Measurements from ENCODE around the gene NRXN3.

Gene NRXN3

DNA sequence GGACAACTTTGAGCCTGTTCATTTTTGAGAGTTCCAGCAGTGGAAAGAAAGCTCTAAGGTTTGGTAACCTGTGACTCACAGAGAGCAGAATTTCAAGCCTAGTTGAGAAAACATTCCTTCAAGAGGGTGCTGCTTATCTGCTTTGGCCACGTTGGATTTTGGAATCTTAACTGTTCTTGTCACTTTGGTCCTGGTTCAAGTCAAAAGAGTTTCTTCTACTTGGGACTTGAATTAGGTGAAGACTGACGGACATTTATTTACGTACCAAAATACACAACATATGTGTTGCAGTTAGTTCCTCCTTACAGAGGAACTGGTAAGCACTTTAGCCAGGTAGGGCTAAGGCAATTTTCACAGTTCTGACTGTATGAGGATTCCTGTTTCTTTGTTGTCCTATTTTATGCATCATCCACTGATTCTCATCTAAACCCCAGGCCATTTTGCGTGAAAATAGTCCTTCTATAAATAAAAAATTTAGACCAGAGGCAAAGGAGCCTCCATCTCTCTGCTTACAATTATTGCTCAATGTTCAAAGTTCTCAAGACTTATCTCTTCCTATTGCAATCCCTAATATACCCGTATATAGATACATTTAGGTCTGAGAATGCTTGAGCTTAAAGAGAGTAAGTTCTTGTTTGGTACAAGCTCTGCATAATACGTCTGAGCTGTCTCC is 1460.3 kb downstream of the NRXN3 start:
- TF ChIP-seq, protein P1, sequence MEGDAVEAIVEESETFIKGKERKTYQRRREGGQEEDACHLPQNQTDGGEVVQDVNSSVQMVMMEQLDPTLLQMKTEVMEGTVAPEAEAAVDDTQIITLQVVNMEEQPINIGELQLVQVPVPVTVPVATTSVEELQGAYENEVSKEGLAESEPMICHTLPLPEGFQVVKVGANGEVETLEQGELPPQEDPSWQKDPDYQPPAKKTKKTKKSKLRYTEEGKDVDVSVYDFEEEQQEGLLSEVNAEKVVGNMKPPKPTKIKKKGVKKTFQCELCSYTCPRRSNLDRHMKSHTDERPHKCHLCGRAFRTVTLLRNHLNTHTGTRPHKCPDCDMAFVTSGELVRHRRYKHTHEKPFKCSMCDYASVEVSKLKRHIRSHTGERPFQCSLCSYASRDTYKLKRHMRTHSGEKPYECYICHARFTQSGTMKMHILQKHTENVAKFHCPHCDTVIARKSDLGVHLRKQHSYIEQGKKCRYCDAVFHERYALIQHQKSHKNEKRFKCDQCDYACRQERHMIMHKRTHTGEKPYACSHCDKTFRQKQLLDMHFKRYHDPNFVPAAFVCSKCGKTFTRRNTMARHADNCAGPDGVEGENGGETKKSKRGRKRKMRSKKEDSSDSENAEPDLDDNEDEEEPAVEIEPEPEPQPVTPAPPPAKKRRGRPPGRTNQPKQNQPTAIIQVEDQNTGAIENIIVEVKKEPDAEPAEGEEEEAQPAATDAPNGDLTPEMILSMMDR (IDR thresholded peaks at IDR 0.05; ENCODE audit: extremely low read depth, missing control alignments) = no peak
- DNase-seq (ENCODE audit: low spot score) = no peak

DNA sequence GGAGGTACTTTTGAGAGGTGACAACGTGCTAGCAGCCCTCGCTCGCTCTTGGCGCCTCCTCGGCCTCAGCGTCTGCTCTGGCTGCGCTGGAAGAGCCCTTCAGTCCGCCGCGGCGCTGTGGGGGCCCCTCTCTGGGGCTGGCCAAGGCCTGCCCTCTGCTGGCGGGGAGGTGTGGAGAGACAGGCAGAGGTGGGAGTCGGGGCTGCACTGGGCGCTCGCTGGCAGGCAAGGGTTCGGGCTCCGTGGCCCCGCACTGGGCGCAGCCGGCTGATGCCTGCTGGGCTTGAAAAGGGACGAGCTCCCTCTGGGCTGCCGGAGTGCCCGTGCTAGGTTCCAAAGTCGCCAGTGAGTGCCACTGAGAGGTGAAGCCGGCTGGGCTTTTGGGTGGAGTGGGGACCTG is 1461.1 kb downstream of the NRXN3 start:
- no peak for DNase-seq (ENCODE audit: low spot score)
- TF ChIP-seq, protein P1 (IDR thresholded peaks at IDR 0.05; ENCODE audit: extremely low read depth, missing control alignments) = no peak

DNA sequence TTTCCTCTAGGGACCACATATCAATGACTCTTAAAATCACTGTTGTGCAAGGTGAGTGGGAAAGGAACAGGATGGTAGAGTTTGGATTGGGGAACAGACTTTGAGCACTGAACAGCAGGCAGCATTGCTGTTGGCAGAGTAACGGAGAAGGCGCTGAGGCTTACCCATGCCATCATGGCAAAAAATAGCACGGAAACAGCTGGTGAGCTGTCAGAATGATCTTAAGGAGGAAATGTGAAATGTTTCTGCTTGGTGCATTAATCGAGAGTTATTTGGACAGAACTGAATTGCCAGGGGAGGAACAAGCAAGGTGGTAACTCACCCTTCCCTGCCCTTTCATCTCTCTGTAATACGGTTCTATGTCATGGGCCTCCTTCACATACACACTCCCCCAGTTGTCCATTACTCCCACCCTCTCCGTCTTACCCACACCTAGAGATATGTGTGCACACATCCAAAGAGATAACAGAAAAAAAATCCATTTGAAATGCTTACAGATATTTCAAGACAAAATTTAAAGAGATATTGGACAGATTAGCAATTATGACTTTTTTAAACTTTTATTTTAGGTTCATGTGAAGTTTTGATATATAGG is 1468.6 kb downstream of the NRXN3 start:
- TF ChIP-seq, protein P1 (IDR thresholded peaks at IDR 0.05; ENCODE audit: extremely low read depth, missing control alignments) = no peak
- DNase-seq (ENCODE audit: low spot score) = no peak

DNA sequence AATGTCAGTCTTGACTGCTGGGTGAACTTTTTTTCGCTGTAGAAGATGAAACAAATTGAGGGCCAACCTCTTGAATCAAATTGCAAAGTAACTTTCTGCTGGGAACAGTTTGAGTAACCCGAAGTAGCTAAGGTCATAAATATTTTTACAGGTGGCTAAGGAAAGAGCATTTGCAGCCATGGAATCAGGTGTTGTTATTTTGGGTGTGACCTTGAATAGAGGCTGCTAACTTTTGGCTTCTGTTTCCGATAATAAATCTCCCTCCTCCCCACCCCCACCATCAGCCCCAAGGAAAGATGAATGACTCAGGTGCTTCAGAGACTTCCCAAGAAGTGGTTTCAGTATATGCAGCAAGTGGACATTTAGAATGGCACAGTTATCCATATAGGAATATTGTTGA is 1469.4 kb downstream of the NRXN3 start:
- TF ChIP-seq, protein P1 (IDR thresholded peaks at IDR 0.05; ENCODE audit: extremely low read depth, missing control alignments) = no peak
- DNase-seq (ENCODE audit: low spot score) = no peak

DNA sequence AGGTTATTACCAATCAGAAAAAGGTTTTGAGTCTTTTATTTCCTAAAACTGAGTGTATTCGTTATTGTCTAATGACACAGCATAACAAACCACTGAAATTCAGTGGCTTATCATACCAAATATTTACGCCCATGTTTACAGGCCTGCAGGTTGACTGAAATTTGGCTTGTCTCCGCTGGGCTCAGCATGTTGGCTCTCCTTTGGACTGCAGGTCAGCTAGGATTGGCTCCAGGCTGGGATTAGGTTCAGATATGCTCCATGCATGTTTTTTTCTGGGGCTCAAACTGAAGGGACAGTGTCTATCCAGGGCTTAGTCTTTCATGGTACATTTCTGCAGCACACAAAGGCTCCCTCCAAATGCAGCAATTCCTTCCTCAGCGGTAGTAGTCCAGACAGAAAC is 1471.2 kb downstream of the NRXN3 start:
- TF ChIP-seq, protein P1 (IDR thresholded peaks at IDR 0.05; ENCODE audit: extremely low read depth, missing control alignments) = no peak
- no peak for DNase-seq (ENCODE audit: low spot score)

DNA sequence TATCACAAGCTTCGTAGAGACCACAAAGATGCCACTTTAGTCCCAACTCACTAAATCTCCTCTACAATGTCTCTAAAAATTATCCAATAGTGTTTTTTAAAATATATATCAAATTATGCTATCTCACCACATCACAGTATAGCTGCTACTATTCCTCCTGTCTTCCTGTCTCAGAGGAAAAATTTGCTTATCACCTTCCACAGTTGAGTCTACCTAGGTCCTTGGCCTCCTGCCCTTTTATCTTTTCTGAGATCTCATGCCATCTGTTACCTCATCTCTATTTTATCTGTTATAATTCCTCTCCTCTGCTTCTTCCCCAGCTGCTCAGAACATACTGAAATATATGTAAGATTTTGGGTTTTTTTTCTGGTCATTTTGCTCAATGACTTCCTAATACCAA is 1473.0 kb downstream of the NRXN3 start:
- TF ChIP-seq, protein P1 (IDR thresholded peaks at IDR 0.05; ENCODE audit: extremely low read depth, missing control alignments) = no peak
- no peak for DNase-seq (ENCODE audit: low spot score)

DNA sequence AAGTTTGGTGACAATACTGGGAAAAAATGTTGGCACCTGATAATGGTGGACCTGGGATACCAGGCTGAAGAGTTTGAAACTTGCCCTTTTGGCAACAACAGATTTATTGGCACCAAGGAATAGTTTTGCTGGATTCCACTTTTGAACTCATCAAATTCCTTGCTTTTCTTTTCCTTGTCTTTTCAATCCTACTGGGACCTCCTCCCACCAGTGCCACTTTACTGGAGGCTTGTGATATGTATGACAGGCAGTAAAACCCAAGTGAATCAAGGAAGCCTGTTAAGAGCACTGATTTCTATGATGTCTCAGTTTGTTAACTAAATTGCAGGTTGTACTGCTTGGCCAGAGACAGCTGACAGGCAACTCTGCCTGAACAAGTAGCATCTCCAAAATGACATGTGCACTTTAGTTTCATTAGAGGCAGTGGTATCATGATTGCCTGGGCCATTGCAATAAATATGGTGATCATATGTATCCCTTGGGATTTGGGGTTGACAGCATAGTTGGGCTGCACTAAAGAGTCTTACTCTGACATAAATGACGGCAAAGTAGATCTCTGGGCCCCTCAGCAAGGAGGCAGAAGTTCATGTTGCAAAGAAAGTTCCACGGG is 1475.7 kb downstream of the NRXN3 start:
- TF ChIP-seq, protein P1 (IDR thresholded peaks at IDR 0.05; ENCODE audit: extremely low read depth, missing control alignments) = no peak
- no peak for DNase-seq (ENCODE audit: low spot score)

Data from GM20000 (cell line).